ENCODE results near the gene PTPRJ. TPM values are rescaled to one million over a fixed set of nuclear protein-coding genes. Genes with fewer than 3 reads are reported as not detected.

Gene PTPRJ
- total and polyA plus RNA-seq, 10 donors = 6.4 to 135 (median 74.6) TPM

DNA sequence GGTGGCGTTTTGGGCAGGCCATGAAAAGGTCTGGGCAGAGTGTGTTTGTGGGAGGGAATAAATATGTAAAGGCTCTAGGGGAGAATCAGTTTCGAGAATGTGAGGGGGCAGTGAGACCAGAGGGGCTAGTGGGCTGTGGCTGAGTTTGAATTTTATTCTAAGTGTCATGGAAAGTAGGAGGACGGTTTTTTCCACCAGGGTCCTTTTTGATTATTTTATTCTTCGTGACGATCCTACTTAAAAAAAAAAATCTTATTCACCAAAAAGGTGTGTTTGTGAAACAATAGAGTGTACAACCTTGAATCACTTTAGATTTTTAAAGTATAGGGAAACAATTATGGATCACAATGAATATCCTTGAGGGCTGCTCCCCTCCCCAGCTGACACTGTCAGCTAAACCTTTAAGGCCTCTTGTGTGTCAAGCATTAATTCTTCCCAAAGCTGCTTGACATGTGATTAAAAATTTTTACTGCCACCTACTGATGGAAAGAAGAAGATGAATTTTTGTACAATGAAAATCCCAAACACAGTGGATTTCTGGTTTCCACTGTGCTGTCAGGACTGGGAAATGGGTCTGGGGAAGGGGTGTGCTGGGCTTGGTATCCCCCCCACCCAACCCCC lies 128.8 kb downstream of the PTPRJ start:
- peaks cover 39 to 84% (median 73%) of the 10 kb centered on the region in 6 donors for H3K4me1 ChIP-seq
- peak overlapping the region; percentile 22 to 85 (median 78) for H3K27ac ChIP-seq
- WGBS, 5 donors = 57 to 73% (median 61%) methylated on average over 5 of the region's 5 CpGs
- no peak for TF ChIP-seq POLR2A (IDR thresholded peaks at IDR 0.05)
- TF ChIP-seq, protein P1, sequence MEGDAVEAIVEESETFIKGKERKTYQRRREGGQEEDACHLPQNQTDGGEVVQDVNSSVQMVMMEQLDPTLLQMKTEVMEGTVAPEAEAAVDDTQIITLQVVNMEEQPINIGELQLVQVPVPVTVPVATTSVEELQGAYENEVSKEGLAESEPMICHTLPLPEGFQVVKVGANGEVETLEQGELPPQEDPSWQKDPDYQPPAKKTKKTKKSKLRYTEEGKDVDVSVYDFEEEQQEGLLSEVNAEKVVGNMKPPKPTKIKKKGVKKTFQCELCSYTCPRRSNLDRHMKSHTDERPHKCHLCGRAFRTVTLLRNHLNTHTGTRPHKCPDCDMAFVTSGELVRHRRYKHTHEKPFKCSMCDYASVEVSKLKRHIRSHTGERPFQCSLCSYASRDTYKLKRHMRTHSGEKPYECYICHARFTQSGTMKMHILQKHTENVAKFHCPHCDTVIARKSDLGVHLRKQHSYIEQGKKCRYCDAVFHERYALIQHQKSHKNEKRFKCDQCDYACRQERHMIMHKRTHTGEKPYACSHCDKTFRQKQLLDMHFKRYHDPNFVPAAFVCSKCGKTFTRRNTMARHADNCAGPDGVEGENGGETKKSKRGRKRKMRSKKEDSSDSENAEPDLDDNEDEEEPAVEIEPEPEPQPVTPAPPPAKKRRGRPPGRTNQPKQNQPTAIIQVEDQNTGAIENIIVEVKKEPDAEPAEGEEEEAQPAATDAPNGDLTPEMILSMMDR (IDR thresholded peaks at IDR 0.05 in 8 of 11, conservative IDR thresholded peaks at IDR 0.05 in 3 of 11) = peak in 3 of 11 experiments; percentile 25 to 56 (median 34)
- TF ChIP-seq POLR2AphosphoS5 (IDR thresholded peaks at IDR 0.05) = no peak
- intact Hi-C loops (cut with DNase I; ENCODE audit: low total_unique reads) = no loop called here
- no peak for DNase-seq
- H3K9me3 ChIP-seq = peaks cover 0 to 9% (median 6%) of the 10 kb centered on the region in 8 donors
- peaks cover 0 to 21% (median 0%) of the 10 kb centered on the region in 6 donors for H3K36me3 ChIP-seq
- no peaks in the 10 kb centered on the region for H3K27me3 ChIP-seq (replicated peaks in 1 of 7)
- peak overlapping the region in 6 of 8 donors; percentile 16 to 55 (median 26) for H3K4me3 ChIP-seq

DNA sequence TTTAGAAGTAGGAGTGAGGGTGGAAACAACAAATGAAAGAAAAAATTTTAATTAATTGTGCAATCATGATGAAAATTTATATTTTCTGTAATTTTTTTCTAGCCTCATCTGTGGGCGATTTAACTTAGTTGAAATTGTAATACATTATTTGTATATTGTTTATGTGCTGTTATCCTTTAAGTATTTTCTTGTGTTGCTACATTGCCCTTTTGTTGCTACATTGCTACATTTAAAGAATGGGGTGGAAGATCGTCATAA lies 130.1 kb downstream of the PTPRJ start:
- no peak for DNase-seq
- intact Hi-C loops (cut with DNase I; ENCODE audit: low total_unique reads) = loop anchor here (5.0 kb wide), 1 partner anchor 173 kb away; no protein-coding TSS in a partner anchor
- WGBS, 5 donors = 76 to 87% (median 80%) methylated on average over 2 of the region's 2 CpGs

DNA sequence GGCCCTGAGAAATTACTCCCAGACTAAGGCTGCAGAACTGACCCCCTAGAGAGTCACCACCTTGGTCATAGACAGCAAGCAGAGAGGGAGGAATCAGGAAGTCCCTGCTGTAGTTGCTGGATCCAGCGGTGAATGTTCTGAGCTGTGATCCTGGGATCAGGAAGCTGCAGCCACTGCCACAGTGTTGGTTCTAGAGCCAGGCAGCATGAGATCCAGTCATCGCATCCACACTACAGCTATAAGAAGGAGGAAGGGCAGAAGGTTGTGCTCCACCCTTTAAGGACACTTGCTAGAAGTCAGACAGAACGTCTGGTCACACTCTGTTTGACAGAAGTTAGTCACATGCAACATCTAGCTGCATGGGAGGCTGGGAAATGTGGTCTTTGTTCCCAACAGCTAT lies 131.5 kb downstream of the PTPRJ start:
- H3K4me1 ChIP-seq = peaks cover 30 to 56% (median 48%) of the 10 kb centered on the region in 6 donors
- H3K27me3 ChIP-seq (replicated peaks in 1 of 7) = no peaks in the 10 kb centered on the region
- no peak for DNase-seq
- TF ChIP-seq, protein P1 (IDR thresholded peaks at IDR 0.05 in 8 of 11, conservative IDR thresholded peaks at IDR 0.05 in 3 of 11) = no peak
- TF ChIP-seq POLR2A (IDR thresholded peaks at IDR 0.05) (no peak), POLR2AphosphoS5 (IDR thresholded peaks at IDR 0.05) (no peak)
- peaks cover 0 to 43% (median 5%) of the 10 kb centered on the region in 6 donors for H3K36me3 ChIP-seq
- intact Hi-C loops (cut with DNase I; ENCODE audit: low total_unique reads) = loop anchor here (5.0 kb wide), 1 partner anchor 175 kb away; no protein-coding TSS in a partner anchor
- 61 to 76% (median 65%) methylated on average over 3 of the region's 3 CpGs for WGBS, 5 donors
- H3K9me3 ChIP-seq = peaks cover 0 to 30% (median 25%) of the 10 kb centered on the region in 8 donors
- peak overlapping the region in 1 of 8 donors; percentile 44 for H3K27ac ChIP-seq
- H3K4me3 ChIP-seq = no peak overlapping the region

More for the DNA sequence above, 130.1 kb downstream of the PTPRJ start:
- Histone ChIP-seq H3K27me3 (replicated peaks in 1 of 7) (no peaks in the 10 kb centered on the region), H3K4me3 (peak overlapping the region in 3 of 8 donors; percentile 25 to 55 (median 33)), H3K9me3 (peaks cover 0 to 21% (median 19%) of the 10 kb centered on the region in 8 donors), H3K27ac (peak overlapping the region in 6 of 8 donors; percentile 22 to 85 (median 80)), H3K36me3 (peaks cover 0 to 34% (median 5%) of the 10 kb centered on the region in 6 donors), H3K4me1 (peaks cover 39 to 71% (median 63%) of the 10 kb centered on the region in 6 donors)
- TF ChIP-seq POLR2AphosphoS5 (IDR thresholded peaks at IDR 0.05) (no peak), POLR2A (IDR thresholded peaks at IDR 0.05) (no peak)
- TF ChIP-seq, protein P1 (IDR thresholded peaks at IDR 0.05 in 8 of 11, conservative IDR thresholded peaks at IDR 0.05 in 3 of 11) = no peak

DNA sequence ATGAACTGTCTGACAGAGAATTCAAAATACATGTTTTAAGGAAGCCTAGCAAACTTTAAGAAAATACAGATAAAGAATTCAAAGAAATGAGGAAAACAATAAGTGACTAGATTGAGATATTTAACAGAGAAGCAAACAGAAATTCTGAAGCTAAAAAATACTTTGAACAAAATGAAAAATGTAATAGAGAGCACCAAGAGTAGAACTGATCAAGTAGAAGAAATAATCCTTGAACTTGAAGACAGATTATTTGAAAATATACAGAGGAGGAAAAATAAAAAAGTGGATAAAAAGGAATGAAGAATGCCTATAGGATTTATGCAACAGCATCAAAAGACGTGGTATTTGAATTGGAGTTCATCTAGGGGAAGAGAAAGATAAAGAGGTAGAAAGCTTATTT lies 134.4 kb downstream of the PTPRJ start:
- intact Hi-C loops (cut with DNase I; ENCODE audit: low total_unique reads) = loop anchor here (5.0 kb wide), 1 partner anchor 177 kb away; no protein-coding TSS in a partner anchor
- Histone ChIP-seq H3K9me3 (peaks cover 0 to 30% (median 25%) of the 10 kb centered on the region in 8 donors), H3K27me3 (replicated peaks in 1 of 7) (no peaks in the 10 kb centered on the region), H3K27ac (no peak overlapping the region), H3K4me1 (peaks cover 1 to 28% (median 20%) of the 10 kb centered on the region in 6 donors), H3K4me3 (no peak overlapping the region), H3K36me3 (peaks cover 0 to 62% (median 6%) of the 10 kb centered on the region in 6 donors)
- WGBS, 5 donors = 84 to 100% (median 94%) methylated on average over 1 of the region's 1 CpG
- DNase-seq = no peak
- no peak for TF ChIP-seq POLR2A (IDR thresholded peaks at IDR 0.05)
- TF ChIP-seq POLR2AphosphoS5 (IDR thresholded peaks at IDR 0.05) = no peak
- TF ChIP-seq, protein P1 (IDR thresholded peaks at IDR 0.05 in 8 of 11, conservative IDR thresholded peaks at IDR 0.05 in 3 of 11) = no peak
